Measurements from ENCODE around the gene RNF187. TPM values are rescaled to one million over a fixed set of nuclear protein-coding genes. Genes with fewer than 3 reads are reported as not detected.

RNF187 gene
- total and polyA plus RNA-seq, 2 of the 4 experiments (the other 2 are of a cell fraction) = 14.0 to 55.4 TPM

DNA sequence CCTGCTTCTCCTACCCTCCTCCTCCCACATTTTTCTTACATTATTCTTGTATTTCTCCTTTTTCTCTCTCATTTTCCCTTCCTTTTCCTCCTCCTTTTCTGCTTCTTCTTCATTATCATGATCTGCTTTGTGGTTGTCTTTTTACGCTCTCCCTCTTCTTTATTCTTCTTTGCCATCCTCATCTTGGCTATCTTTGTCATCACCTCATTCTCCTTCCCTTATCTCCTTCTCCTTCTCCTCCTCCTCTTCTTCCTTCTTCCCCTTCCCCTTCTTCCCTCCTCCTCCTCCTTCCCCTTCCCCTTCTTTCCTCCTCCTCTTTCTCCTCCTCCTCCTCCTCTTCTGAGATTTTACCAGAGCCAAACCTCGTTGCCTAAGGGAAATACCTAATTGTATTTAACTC is 30.5 kb downstream of the RNF187 start:
- H3K14ac ChIP-seq (replicated peaks; ENCODE audit: low read depth, low read length) = no peak overlapping the region
- no peak overlapping the region for H2BK20ac ChIP-seq (ENCODE audit: low read depth, low read length)
- H3K23ac ChIP-seq (ENCODE audit: low read depth, low read length) = no peak overlapping the region
- POLR2A ChIA-PET (ENCODE audit: unreplicated experiment) = no interaction called here
- H2BK15ac ChIP-seq (ENCODE audit: low read depth, low read length) = no peak overlapping the region
- no peak overlapping the region for H2BK5ac ChIP-seq (ENCODE audit: low read depth, low read length, poor library complexity, severe bottlenecking)
- no peaks in the 10 kb centered on the region for H3K9me1 ChIP-seq (ENCODE audit: insufficient read depth, low read length)
- no peak overlapping the region for H3K27ac ChIP-seq (ENCODE audit: insufficient read depth, low read length)
- in situ Hi-C loops (cut with MboI; ENCODE audit: low sequenced_read_pairs) = no loop called here
- no peak overlapping the region for H2AK9ac ChIP-seq (replicated peaks; ENCODE audit: low read depth, low read length, poor library complexity)
- no peak overlapping the region for H2AFZ ChIP-seq (replicated peaks; ENCODE audit: low read length, poor library complexity)
- no peaks in the 10 kb centered on the region for H3K9me3 ChIP-seq (ENCODE audit: control insufficient read depth, insufficient read depth, low read length)
- no peak for ATAC-seq (ENCODE audit: low read depth)
- peaks cover 24% of the 10 kb centered on the region for H3K27me3 ChIP-seq (ENCODE audit: control insufficient read depth, insufficient read depth, low read length)
- TF ChIP-seq BHLHE40 (IDR thresholded peaks at IDR 0.05; ENCODE audit: low read depth, low read length) = no peak
- TF ChIP-seq SMC3 (IDR thresholded peaks at IDR 0.05; ENCODE audit: low read depth, low read length) = no peak
- TF ChIP-seq, protein P1, sequence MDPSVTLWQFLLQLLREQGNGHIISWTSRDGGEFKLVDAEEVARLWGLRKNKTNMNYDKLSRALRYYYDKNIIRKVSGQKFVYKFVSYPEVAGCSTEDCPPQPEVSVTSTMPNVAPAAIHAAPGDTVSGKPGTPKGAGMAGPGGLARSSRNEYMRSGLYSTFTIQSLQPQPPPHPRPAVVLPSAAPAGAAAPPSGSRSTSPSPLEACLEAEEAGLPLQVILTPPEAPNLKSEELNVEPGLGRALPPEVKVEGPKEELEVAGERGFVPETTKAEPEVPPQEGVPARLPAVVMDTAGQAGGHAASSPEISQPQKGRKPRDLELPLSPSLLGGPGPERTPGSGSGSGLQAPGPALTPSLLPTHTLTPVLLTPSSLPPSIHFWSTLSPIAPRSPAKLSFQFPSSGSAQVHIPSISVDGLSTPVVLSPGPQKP (IDR thresholded peaks at IDR 0.05; ENCODE audit: borderline replicate concordance, low read depth, low read length) = no peak
- TF ChIP-seq USF2 (IDR thresholded peaks at IDR 0.05; ENCODE audit: low read depth, low read length) = no peak
- TF ChIP-seq, protein P2, sequence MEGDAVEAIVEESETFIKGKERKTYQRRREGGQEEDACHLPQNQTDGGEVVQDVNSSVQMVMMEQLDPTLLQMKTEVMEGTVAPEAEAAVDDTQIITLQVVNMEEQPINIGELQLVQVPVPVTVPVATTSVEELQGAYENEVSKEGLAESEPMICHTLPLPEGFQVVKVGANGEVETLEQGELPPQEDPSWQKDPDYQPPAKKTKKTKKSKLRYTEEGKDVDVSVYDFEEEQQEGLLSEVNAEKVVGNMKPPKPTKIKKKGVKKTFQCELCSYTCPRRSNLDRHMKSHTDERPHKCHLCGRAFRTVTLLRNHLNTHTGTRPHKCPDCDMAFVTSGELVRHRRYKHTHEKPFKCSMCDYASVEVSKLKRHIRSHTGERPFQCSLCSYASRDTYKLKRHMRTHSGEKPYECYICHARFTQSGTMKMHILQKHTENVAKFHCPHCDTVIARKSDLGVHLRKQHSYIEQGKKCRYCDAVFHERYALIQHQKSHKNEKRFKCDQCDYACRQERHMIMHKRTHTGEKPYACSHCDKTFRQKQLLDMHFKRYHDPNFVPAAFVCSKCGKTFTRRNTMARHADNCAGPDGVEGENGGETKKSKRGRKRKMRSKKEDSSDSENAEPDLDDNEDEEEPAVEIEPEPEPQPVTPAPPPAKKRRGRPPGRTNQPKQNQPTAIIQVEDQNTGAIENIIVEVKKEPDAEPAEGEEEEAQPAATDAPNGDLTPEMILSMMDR (conservative IDR thresholded peaks at IDR 0.05; ENCODE audit: low read depth, low read length) = no peak
- no peak overlapping the region for H3K4me2 ChIP-seq (ENCODE audit: low read depth, low read length)
- WGBS, 2 experiments (ENCODE audit: extremely low coverage in 2 of 2, insufficient read length in 1 of 2) = no CpG with 5 or more reads among the region's 2 CpGs
- dilution Hi-C loops (cut with HindIII; ENCODE audit: low sequenced_read_pairs, unreplicated experiment) = no loop called here
- no peaks in the 10 kb centered on the region for H3K79me1 ChIP-seq (ENCODE audit: low read depth in 1 of 2, low read length in 2 of 2)
- H2BK120ac ChIP-seq (ENCODE audit: low read depth, low read length) = no peak overlapping the region
- no peaks in the 10 kb centered on the region for H3K4me1 ChIP-seq (ENCODE audit: control insufficient read depth, insufficient read depth, low read length)
- H3K18ac ChIP-seq (ENCODE audit: low read depth, low read length) = no peak overlapping the region
- H3K36me3 ChIP-seq (ENCODE audit: control insufficient read depth, insufficient read depth, low read length) = no peaks in the 10 kb centered on the region
- no peak overlapping the region for H4K91ac ChIP-seq (ENCODE audit: insufficient read depth, low read depth, low read length)
- no peak overlapping the region for H4K8ac ChIP-seq (ENCODE audit: low read depth in 2 of 2, low read length in 2 of 2)
- no peak overlapping the region for H3K4me3 ChIP-seq (ENCODE audit: insufficient read depth, low read depth, low read length)
- no peak overlapping the region for H3K4ac ChIP-seq (ENCODE audit: low read depth, low read length)
- CTCF ChIA-PET = no interaction called here
- BruUV-seq (replicated peaks) = no TSS peak
- H4K5ac ChIP-seq (ENCODE audit: low read depth, low read length) = no peak overlapping the region
- intact Hi-C loops (cut with micrococcal nuclease) = no loop called here
- no peak overlapping the region for H3K9ac ChIP-seq (ENCODE audit: low read depth, low read length)
- DNase-seq = no peak
- H2AK5ac ChIP-seq (ENCODE audit: low read depth, low read length) = no peak overlapping the region
- no peaks in the 10 kb centered on the region for H4K20me1 ChIP-seq (ENCODE audit: insufficient read depth, low read length)
- H3K56ac ChIP-seq (ENCODE audit: extremely low read depth, insufficient read depth, low read length) = no peak overlapping the region
